Measurements from ENCODE around the gene GLB1L3.
A peak's percentile ranks its signal among the peaks of the same experiment; 100 is the strongest.
"Not testable (repeated sequence)": the region's sequence is repeated elsewhere in the genome, so short reads cannot be mapped to it uniquely, and the experiment has no call there.

The GLB1L3 gene

GRCh38 chr11:134317103-134317502, 40.9 kb downstream of the GLB1L3 start:
- TF ChIP-seq CTCF (conservative IDR thresholded peaks at IDR 0.05; ENCODE audit: low read length) = no peak
- H3K4me3 ChIP-seq (ENCODE audit: low read length) = no peak overlapping the region
- no peak for DNase-seq (ENCODE audit: low read depth)

- DNase-seq (ENCODE audit: low read depth); H3K4me3 ChIP-seq (ENCODE audit: low read length): not testable (repeated sequence)
Measured at GRCh38 chr11:134321373-134321772, 45.2 kb downstream of the GLB1L3 start.

- no peak for TF ChIP-seq CTCF (conservative IDR thresholded peaks at IDR 0.05; ENCODE audit: low read length)
- H3K4me3 ChIP-seq (ENCODE audit: low read length) = no peak overlapping the region
- DNase-seq (ENCODE audit: low read depth) = no peak
Measured at GRCh38 chr11:134322553-134322952, 46.4 kb downstream of the GLB1L3 start.

GRCh38 chr11:134328433-134328832, 52.3 kb downstream of the GLB1L3 start:
- DNase-seq (ENCODE audit: low read depth) = no peak
- H3K4me3 ChIP-seq (ENCODE audit: low read length) = no peak overlapping the region
- TF ChIP-seq CTCF (conservative IDR thresholded peaks at IDR 0.05; ENCODE audit: low read length) = no peak

- TF ChIP-seq CTCF (conservative IDR thresholded peaks at IDR 0.05; ENCODE audit: low read length) = no peak
- no peak overlapping the region for H3K4me3 ChIP-seq (ENCODE audit: low read length)
- no peak for DNase-seq (ENCODE audit: low read depth)
Measured at GRCh38 chr11:134330611-134331353, 54.6 kb downstream of the GLB1L3 start.

- H3K4me3 ChIP-seq (ENCODE audit: low read length) = peak within 1 kb of the TSS; percentile 35; the same call in 1 of the 2 replicates
- DNase-seq (ENCODE audit: low read depth) = peak; percentile 1
Measured at GRCh38 chr11:134331354-134332188, 55.4 kb downstream of the GLB1L3 start, which contains the start of gene GLB1L2. Gene GLB1L2, plus strand, starts transcription at chr11:134331988. Its CDS starts 74 bp downstream, at chr11:134332062.

More at GRCh38 chr11:134331354-134332188, 55.4 kb downstream of the GLB1L3 start, which contains the start of gene GLB1L2:
- TF ChIP-seq CTCF (conservative IDR thresholded peaks at IDR 0.05; ENCODE audit: low read length) = no peak
